Heart right ventricle (tissue), 16 donors: Measurements from ENCODE around the gene MEI1. TPM values are rescaled to one million over a fixed set of nuclear protein-coding genes. Genes with fewer than 3 reads are reported as not detected.
"Not testable (repeated sequence)": the region's sequence is repeated elsewhere in the genome, so short reads cannot be mapped to it uniquely, and the experiment has no call there.

Experiments
- ATAC-seq, 8 donors: fragments of 200-7000 bp; cut with Tn5 transposase; one replicate each; pipeline ENCODE4 v1.9.1; 2020; ENCODE audit warnings: mild to moderate bottlenecking in 8 of 8, moderate library complexity in 8 of 8, moderate number of reproducible peaks in 1 of 8
- DNase-seq, 2 donors: peaks; one replicate each; pipeline ENCODE4 v3.0.0-alpha.2; 2020
- H3K27ac ChIP-seq, 10 donors: fragments of 200-600 bp; sonication (generic) in 2 of 10; one replicate each; pipeline versions ENCODE4 v1.5.0 to v1.8.0; 2020 to 2022; ENCODE audit warnings: mild to moderate bottlenecking in 3 of 10
- H3K27me3 ChIP-seq, 7 donors: fragments of 200-600 bp; one replicate each; pipeline ENCODE4 v1.8.0; 2021 to 2022; ENCODE audit warnings: mild to moderate bottlenecking in 2 of 7
- H3K36me3 ChIP-seq, 9 donors: fragments of 200-600 bp; sonication (generic) in 1 of 9; one replicate each; pipeline versions ENCODE4 v1.5.0 to v1.8.0; 2020 to 2022; ENCODE audit warnings: mild to moderate bottlenecking in 2 of 9
- H3K4me1 ChIP-seq, 9 donors: fragments of 200-600 bp; sonication (generic) in 1 of 9; one replicate each; pipeline versions ENCODE4 v1.5.0 to v1.8.0; 2020 to 2022; ENCODE audit warnings: mild to moderate bottlenecking in 4 of 9
- H3K4me3 ChIP-seq, 10 donors: fragments of 200-600 bp; sonication (generic) in 2 of 10; one replicate each; pipeline versions ENCODE4 v1.5.0 to v1.8.0; 2020 to 2022; ENCODE audit warnings: mild to moderate bottlenecking in 7 of 10, moderate library complexity in 2 of 10
- H3K9me3 ChIP-seq, 11 donors: fragments of 200-600 bp in 10 of 11; sonication (generic) in 2 of 11; one replicate each; pipeline versions ENCODE4 v1.5.0 to v1.8.0; 2013 to 2022; ENCODE audit warnings: mild to moderate bottlenecking in 2 of 11, control low read depth in 1 of 11, moderate library complexity in 1 of 11
- WGBS, 2 donors: extraction: QIAGEN DNeasy Blood & Tissue Kit; methylation state at CpG; one replicate each; pipeline ENCODE4 v1.1.7; 2013; ENCODE audit warnings: inconsistent platforms in 1 of 2; 5-methylcytosine and 5-hydroxymethylcytosine counted together
- intact Hi-C, 10 donors: fragments of 100-400 bp; cut with DNase I; formaldehyde crosslinking; loops; one replicate each; pipeline versions ENCODE4 v1.11.1 to v1.14.2; 2022
- polyA plus RNA-seq, 2 donors: library from polyadenylated mRNA; stranded (reverse); fragments of 200-250 nt; gene quantifications; one replicate each; pipeline ENCODE4 v1.2.3, GENCODE V29; 2013
- total RNA-seq, 10 donors: library from RNA; stranded (reverse); fragmentation: NEBNext Ultra II Directional in 3 of 10; extraction: Animal tissue kit (Norgen Biotek cat#: 25700) in 3 of 10; gene quantifications; one replicate each; pipeline versions ENCODE4 v1.2.1 to v1.2.4, GENCODE V29; 2021 to 2023
- TF ChIP-seq, protein P1 (sequence below), 9 donors: fragments of 200-600 bp; sonication (generic) in 2 of 9; IDR thresholded peaks; one replicate each; pipeline versions ENCODE4 v1.5.0 to v1.8.0; 2021 to 2022; ENCODE audit warnings: antibody characterized with exemption in 9 of 9, mild to moderate bottlenecking in 5 of 9, moderate library complexity in 1 of 9
- donor health status: Arrhythmogenic right ventricular cardiomyopathy.
- donor health status: ischemic (EF 13 %, LVEDD 7.1; RV severe dilation, severe dysfunction).
- donor health status: healthy with polysubstance abuse.
- donor health status: DM: no; HTN: yes; CAD: no.
- donor health status: DM: no; HTN: no; CAD: no.
- donor health status: ischemic (EF 25% LVEDD 6.9; RV normal size, moderate dysfunction).
- donor health status: ischemic (EF 25% LVEDD 5.7; RV mildly dilated, moderate dysfunction).
- donor health status: healthy.
- donor health status: DM: yes; HTN: yes; CAD: no.
- donor health status: Ischemic cardiomyopathy.
- donor health status: ischemic (EF 35%, LVEDD 5.7; RV mildly dilated, moderate dysfunction).
- donor health status: nonischemic (EF 11% LVEDD 7.7; RV severe dilation, severe dysfunction).
- donor health status: DM: yes; HTN: yes; CAD: no.
- donor health status: PGD.
- donor health status: ischemic (EF 29% LVEDD 5.4; RV normal size, mild dysfunction).
- donor health status: nonischemic (EF 23%, LVEDD 6.1; RV moderate dilation, normal function).

MEI1 gene
- total and polyA plus RNA-seq, 12 donors = 0.37 to 1.9 (median 0.71) TPM; not detected in 3

DNA sequence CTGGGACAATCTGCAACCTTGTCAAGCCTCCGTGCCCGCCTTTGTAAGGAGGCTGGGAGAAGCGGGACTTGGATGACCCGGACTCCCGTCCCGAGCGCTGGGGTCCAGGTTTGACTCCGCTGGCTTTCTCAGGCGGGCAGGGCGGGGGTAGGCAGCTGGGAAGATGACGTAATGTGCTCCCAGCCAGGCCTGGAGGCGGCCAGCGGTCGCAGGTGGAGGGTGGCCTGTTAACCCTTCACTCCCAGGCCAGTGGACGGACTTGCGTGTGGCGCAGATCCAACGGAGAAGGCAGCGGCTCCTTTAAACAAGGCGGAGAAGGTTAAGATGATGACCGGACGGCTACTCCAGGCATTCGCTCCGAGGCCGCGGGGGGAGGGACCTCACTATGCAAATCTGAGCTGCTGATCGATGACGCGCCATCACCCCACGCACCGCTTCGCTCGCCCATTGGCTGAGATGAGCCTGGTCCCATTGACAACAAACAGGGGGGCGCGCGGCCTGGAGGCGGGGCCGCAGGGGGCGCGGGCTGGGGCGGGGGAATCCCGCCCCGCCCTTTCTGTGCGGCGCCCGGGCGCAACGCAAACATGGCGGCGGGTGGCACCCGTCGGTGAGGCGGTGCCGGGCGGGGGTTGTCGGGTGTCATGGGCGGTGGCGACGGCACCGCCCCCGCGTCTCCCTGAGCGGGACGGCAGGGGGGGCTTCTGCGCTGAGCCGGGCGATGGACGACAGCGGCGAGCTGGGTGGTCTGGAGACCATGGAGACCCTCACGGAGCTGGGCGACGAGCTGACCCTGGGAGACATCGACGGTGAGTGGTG, 133.5 kb downstream of the MEI1 start, which contains the start of gene SREBF2:
SREBF2 (plus strand) TSS at position 553 of the 816 bp plus-strand sequence; CDS start at position 719, 166 bp downstream.
- Histone ChIP-seq H3K9me3 (no peaks in the 10 kb centered on the region), H3K4me1 (peaks cover 3 to 37% (median 22%) of the 10 kb centered on the region in 9 donors), H3K27me3 (no peaks in the 10 kb centered on the region), H3K4me3 (peak within 1 kb of the TSS; percentile 68 to 96 (median 92)), H3K27ac (peak within 1 kb of the TSS; percentile 82 to 98 (median 94)), H3K36me3 (peaks cover 0 to 21% (median 0%) of the 10 kb centered on the region in 9 donors)
- 0 to 1% methylated on average over 67 to 75 of the region's 75 CpGs for WGBS, 2 donors
- intact Hi-C loops = loop anchor here in 3 of 10 donors (10.0 kb wide), 2 partner anchors 138 to 242 kb away; partner anchors contain the start of genes NAGA (in 2 of the 3), PHETA2 (in 2 of the 3), SMDT1 (in 2 of the 3) and MEI1 (in 1 of the 3)
- TF ChIP-seq, protein P1, sequence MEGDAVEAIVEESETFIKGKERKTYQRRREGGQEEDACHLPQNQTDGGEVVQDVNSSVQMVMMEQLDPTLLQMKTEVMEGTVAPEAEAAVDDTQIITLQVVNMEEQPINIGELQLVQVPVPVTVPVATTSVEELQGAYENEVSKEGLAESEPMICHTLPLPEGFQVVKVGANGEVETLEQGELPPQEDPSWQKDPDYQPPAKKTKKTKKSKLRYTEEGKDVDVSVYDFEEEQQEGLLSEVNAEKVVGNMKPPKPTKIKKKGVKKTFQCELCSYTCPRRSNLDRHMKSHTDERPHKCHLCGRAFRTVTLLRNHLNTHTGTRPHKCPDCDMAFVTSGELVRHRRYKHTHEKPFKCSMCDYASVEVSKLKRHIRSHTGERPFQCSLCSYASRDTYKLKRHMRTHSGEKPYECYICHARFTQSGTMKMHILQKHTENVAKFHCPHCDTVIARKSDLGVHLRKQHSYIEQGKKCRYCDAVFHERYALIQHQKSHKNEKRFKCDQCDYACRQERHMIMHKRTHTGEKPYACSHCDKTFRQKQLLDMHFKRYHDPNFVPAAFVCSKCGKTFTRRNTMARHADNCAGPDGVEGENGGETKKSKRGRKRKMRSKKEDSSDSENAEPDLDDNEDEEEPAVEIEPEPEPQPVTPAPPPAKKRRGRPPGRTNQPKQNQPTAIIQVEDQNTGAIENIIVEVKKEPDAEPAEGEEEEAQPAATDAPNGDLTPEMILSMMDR (IDR thresholded peaks at IDR 0.05) = no peak
- ATAC-seq (peak; percentile 96 to 99 (median 98)), DNase-seq (peak; percentile 99 to 100)

DNA sequence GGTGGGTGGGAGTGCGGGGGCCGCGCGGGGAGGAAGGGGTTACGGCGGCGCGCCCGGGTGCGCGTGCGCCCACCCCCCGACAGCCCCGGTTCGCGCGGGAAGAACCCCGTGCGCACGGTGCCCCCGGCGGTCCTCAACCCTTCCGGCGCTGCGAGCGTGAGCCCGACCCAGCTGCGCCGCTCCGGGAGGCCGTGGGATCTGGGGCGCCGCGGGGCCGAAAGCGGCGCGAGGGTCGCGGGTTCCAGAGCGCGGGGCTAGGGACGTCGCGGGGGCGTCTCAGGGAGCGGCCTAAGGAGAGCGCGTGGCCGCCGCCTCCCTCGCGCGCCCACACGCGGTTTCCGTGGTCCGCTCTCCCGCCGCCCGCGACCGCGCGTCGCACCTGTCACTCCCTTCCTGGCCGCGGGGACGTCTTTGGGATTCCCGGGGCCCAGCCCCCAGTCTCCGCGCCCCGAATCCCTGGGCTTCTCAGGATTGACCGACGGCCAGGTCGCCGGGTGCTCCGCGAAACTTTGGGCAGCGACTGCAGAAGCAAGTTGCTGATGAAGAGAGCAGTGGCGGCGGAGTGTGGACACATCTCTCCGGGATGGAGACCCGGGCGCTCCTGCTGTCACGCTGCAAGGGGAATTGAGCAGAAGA, 134.2 kb downstream of the MEI1 start:
- Histone ChIP-seq H3K36me3 (peaks cover 0 to 21% (median 0%) of the 10 kb centered on the region in 9 donors), H3K4me1 (peaks cover 3 to 42% (median 22%) of the 10 kb centered on the region in 9 donors), H3K9me3 (no peaks in the 10 kb centered on the region), H3K4me3 (peak overlapping the region; percentile 68 to 96 (median 92)), H3K27me3 (no peaks in the 10 kb centered on the region), H3K27ac (peak overlapping the region; percentile 82 to 98 (median 94))
- intact Hi-C loops = loop anchor here in 3 of 10 donors (10.0 kb wide), 2 partner anchors 139 to 241 kb away; partner anchors contain the start of genes NAGA (in 2 of the 3), PHETA2 (in 2 of the 3), SMDT1 (in 2 of the 3) and MEI1 (in 1 of the 3)
- ATAC-seq (peak in 6 of 8 donors; percentile 17 to 38 (median 24)), DNase-seq (peak; percentile 24 to 44)
- TF ChIP-seq, protein P1 (IDR thresholded peaks at IDR 0.05) = no peak
- 1% methylated on average over 77 of the region's 86 CpGs for WGBS, 2 donors

DNA sequence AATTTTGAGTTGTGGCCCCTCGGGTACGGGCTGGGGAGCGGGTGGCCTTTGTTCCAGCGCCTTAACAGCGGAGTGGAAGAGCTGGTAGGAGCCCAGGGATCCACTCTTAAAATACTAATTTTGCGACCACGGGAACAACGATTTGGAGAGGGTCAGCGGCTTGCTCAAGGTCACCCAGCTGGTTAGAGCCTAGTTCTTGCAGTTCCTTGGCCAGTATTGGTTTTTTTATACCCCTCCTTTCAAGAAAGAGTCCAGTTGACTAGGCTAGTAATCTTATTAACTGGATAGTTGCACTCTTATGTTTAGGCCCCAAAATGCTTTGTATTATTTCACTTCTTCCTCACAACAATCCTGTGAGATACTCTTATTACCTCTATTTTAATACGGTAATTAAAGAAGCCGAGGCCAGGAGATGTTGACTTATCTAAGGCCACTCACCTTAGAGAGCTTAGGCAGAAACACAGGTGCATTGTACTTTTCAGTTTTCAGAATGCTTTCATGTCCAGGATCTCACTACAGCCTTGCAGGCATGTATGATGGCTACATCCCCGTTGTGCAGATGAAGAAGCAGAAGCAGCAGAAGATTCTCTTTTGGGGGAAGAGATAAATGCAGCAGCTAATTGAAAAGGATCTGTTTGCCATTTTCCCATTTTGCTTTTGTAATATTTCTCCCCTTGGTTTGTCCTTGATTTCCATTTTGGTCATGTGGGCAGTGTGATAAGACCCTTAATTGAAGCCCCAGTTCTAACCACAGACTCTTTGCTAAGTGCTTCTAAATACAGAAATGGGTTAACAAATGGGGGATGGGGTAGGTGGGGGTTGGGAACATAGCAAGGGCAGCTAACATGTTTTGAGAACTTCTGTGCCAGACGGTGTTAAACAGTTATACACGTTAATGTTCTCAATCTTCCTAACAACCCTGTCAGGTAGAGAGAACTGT, 135.0 kb downstream of the MEI1 start:
- Histone ChIP-seq H3K27me3 (no peaks in the 10 kb centered on the region), H3K4me3 (peak overlapping the region; percentile 68 to 96 (median 92)), H3K9me3 (no peaks in the 10 kb centered on the region), H3K4me1 (peaks cover 3 to 50% (median 24%) of the 10 kb centered on the region in 9 donors), H3K27ac (peak overlapping the region; percentile 82 to 98 (median 94)), H3K36me3 (peaks cover 0 to 25% (median 0%) of the 10 kb centered on the region in 9 donors)
- ATAC-seq (no peak), DNase-seq (no peak)
- 11 to 15% methylated on average over 14 of the region's 14 CpGs for WGBS, 2 donors
- intact Hi-C loops = loop anchor here in 3 of 10 donors (10.0 kb wide), 2 partner anchors 139 to 241 kb away; partner anchors contain the start of genes NAGA (in 2 of the 3), PHETA2 (in 2 of the 3), SMDT1 (in 2 of the 3) and MEI1 (in 1 of the 3)
- TF ChIP-seq, protein P1 (IDR thresholded peaks at IDR 0.05) = no peak

DNA sequence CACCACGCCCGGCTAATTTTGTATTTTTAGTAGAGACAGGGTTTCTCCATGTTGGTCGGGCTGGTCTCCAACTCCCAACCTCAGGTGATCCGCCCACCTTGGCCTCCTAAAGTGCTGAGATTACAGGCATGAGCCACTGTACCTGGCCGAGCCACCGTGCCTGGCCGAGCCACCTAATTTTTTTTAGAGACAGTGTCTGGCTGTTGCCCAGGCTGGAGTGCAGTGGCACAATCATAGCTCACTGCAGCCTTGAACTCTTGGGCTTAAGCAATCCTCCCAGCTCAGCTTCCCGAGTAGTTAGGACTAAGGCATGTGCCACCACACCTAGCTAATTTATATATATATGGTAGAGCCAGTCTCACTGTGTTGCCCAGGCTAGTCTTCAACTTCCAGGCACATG, 136.2 kb downstream of the MEI1 start:
- not testable (repeated sequence) for H3K27ac ChIP-seq, DNase-seq, H3K4me3 ChIP-seq, H3K9me3 ChIP-seq, H3K27me3 ChIP-seq, ATAC-seq
- intact Hi-C loops = loop anchor here in 3 of 10 donors (10.0 kb wide), 2 partner anchors 141 to 239 kb away; partner anchors contain the start of genes NAGA (in 2 of the 3), PHETA2 (in 2 of the 3), SMDT1 (in 2 of the 3) and MEI1 (in 1 of the 3)
- WGBS, 2 donors = 68 to 81% methylated on average over 6 to 7 of the region's 8 CpGs
- Histone ChIP-seq H3K36me3 (peaks cover 0 to 25% (median 0%) of the 10 kb centered on the region in 9 donors), H3K4me1 (peaks cover 3 to 61% (median 24%) of the 10 kb centered on the region in 9 donors)
